Gastrocnemius medialis (tissue), 4 donors: Measurements from ENCODE around the gene SUSD3. TPM values are rescaled to one million over a fixed set of nuclear protein-coding genes. Genes with fewer than 3 reads are reported as not detected.
A peak's percentile ranks its signal among the peaks of the same experiment; 100 is the strongest.

Experiments used
- ATAC-seq, 2 donors: fragments of 150-250 bp; one replicate each; pipeline ENCODE4 v1.9.1; 2016
- DNase-seq, 2 donors: peaks; one replicate each; pipeline ENCODE4 v3.0.0-alpha.2; 2019
- H3K27ac ChIP-seq, 4 donors: fragments of 200-600 bp; sonication (generic); 1 replicate in 1 of 4; 2 replicates in 3 of 4; pipeline ENCODE4 v1.5.1; 2016 to 2018; ENCODE audit warnings: mild to moderate bottlenecking in 2 of 4, moderate library complexity in 1 of 4
- H3K27me3 ChIP-seq, 3 donors: fragments of 200-600 bp; sonication (generic) in 2 of 3; 1 replicate in 1 of 3; 2 replicates in 2 of 3; pipeline versions ENCODE4 v1.5.1 to v1.6.0; 2016 to 2019; ENCODE audit warnings: mild to moderate bottlenecking in 1 of 3, moderate library complexity in 1 of 3
- H3K36me3 ChIP-seq, 2 donors: fragments of 200-600 bp; sonication (generic) in 1 of 2; one replicate each; pipeline ENCODE4 v1.5.1; 2017 to 2018
- H3K4me1 ChIP-seq, 2 donors: fragments of 200-600 bp; sonication (generic) in 1 of 2; one replicate each; pipeline ENCODE4 v1.5.1; 2016 to 2017; ENCODE audit warnings: mild to moderate bottlenecking in 2 of 2
- H3K4me3 ChIP-seq, 4 donors: fragments of 200-600 bp; sonication (generic) in 3 of 4; 1 replicate in 1 of 4; 2 replicates in 3 of 4; pipeline ENCODE4 v1.5.1; 2016 to 2019; ENCODE audit warnings: mild to moderate bottlenecking in 2 of 4
- H3K9me3 ChIP-seq, 3 donors: fragments of 200-600 bp; sonication (generic) in 2 of 3; 1 replicate in 1 of 3; 2 replicates in 2 of 3; pipeline ENCODE4 v1.5.1; 2016 to 2019
- CTCF ChIP-seq, 5 experiments: fragments of 450-650 bp in 3 of 5; fragments of 200-600 bp in 2 of 5; sonication (generic) in 2 of 5; IDR thresholded peaks in 4 of 5; conservative IDR thresholded peaks in 1 of 5; 1 replicate in 4 of 5; 2 replicates in 1 of 5; pipeline ENCODE4 v1.5.1; 2016 to 2019; ENCODE audit warnings: antibody characterized with exemption in 5 of 5, mild to moderate bottlenecking in 3 of 5, moderate library complexity in 3 of 5
- POLR2A ChIP-seq, 2 donors: fragments of 450-650 bp; IDR thresholded peaks; one replicate each; pipeline ENCODE4 v1.6.1; 2017; ENCODE audit warnings: antibody characterized with exemption in 2 of 2, mild to moderate bottlenecking in 2 of 2, moderate library complexity in 2 of 2
- in situ Hi-C, 4 donors: fragments of 200-750 bp; cut with MboI; loops; one replicate each; pipeline versions ENCODE4 v1.15.0 to v1.8.0; 2017; ENCODE audit warnings: low sequenced_read_pairs in 4 of 4
- intact Hi-C: fragments of 100-400 bp; cut with DNase I; formaldehyde crosslinking; loops from one replicate; pipeline ENCODE4 v1.15.1; 2023; ENCODE audit warnings: low total_unique reads
- total RNA-seq, 4 donors: library from RNA; depleted of rRNA; stranded (reverse); fragments of >200 nt; gene quantifications; one replicate each; pipeline versions ENCODE4 v1.1.0 to v1.2.3, GENCODE V29; 2016

Gene SUSD3
- total RNA-seq, 4 donors from 2014 or later: 0.51 to 0.61 TPM; not detected in 2

GRCh38 chr9:93133681-93134014 is 75.1 kb downstream of the SUSD3 start:
- peaks cover 62 to 68% of the 10 kb centered on the region in 2 donors for H3K4me1 ChIP-seq
- H3K27ac ChIP-seq: peak overlapping the region; percentile 95 to 99 (median 96)
- no peaks in the 10 kb centered on the region for H3K27me3 ChIP-seq
- ATAC-seq (peak; percentile 51 to 59), DNase-seq (peak; percentile 64 to 77)
- intact Hi-C loops (loop anchor here (5.0 kb wide), 1 partner anchor 36 kb away; the partner anchor contains the start of gene CARD19), in situ Hi-C loops (no loop called here)
- peak overlapping the region; percentile 69 to 91 (median 86) for H3K4me3 ChIP-seq
- peak in 1 of 2 donors; percentile 42 for TF ChIP-seq POLR2A (IDR thresholded peaks at IDR 0.05)
- no peak for TF ChIP-seq CTCF (IDR thresholded peaks at IDR 0.05 in 4 of 5, conservative IDR thresholded peaks at IDR 0.05 in 1 of 5)
- no peaks in the 10 kb centered on the region for H3K9me3 ChIP-seq
- no peaks in the 10 kb centered on the region for H3K36me3 ChIP-seq

- Histone ChIP-seq H3K9me3 (no peaks in the 10 kb centered on the region), H3K27me3 (no peaks in the 10 kb centered on the region), H3K36me3 (no peaks in the 10 kb centered on the region), H3K4me3 (peak within 1 kb of the TSS; percentile 69 to 91 (median 86)), H3K4me1 (peaks cover 57 to 63% of the 10 kb centered on the region in 2 donors), H3K27ac (peak within 1 kb of the TSS; percentile 95 to 99 (median 96))
- TF ChIP-seq CTCF (IDR thresholded peaks at IDR 0.05 in 4 of 5, conservative IDR thresholded peaks at IDR 0.05 in 1 of 5) (no peak), POLR2A (IDR thresholded peaks at IDR 0.05) (peak; percentile 87 to 94)
- peak; percentile 56 to 59 for DNase-seq
- peak; percentile 65 to 80 for ATAC-seq
- in situ Hi-C loops: no loop called here
- intact Hi-C loops: loop anchor here (5.0 kb wide), 1 partner anchor 37 kb away; the partner anchor contains the start of gene CARD19
Measured at GRCh38 chr9:93134015-93134739, 75.7 kb downstream of the SUSD3 start, which contains the start of gene NINJ1. Gene NINJ1, minus strand, starts transcription at chr9:93134251. Its CDS starts 34 bp downstream, at chr9:93134217.

Other genes starting within 250 kb of the SUSD3 start
- gene ZNF484, start 180.7 kb upstream of the SUSD3 start, total RNA-seq: 1 to 10 TPM; 2.8 to 7.3 (median 4.1) TPM
- gene FGD3, start 111.2 kb upstream of the SUSD3 start, total RNA-seq: 1 to 10 TPM in 1 of 4 donors, under 1 TPM in 3; 0.92 to 1.3 (median 0.97) TPM
- gene CARD19, start 37.5 kb downstream of the SUSD3 start, total RNA-seq: 10 to 100 TPM; 49.6 to 82.4 (median 70.9) TPM
- gene NINJ1, start 75.5 kb downstream of the SUSD3 start, total RNA-seq: 10 to 100 TPM; 28.5 to 58.5 (median 45.7) TPM
- gene WNK2, start 125.4 kb downstream of the SUSD3 start, total RNA-seq: 10 to 100 TPM; 11.3 to 43.0 (median 24.7) TPM